Esophagus (tissue), 2 donors: Measurements from ENCODE around the gene TBC1D23. TPM values are rescaled to one million over a fixed set of nuclear protein-coding genes. Genes with fewer than 3 reads are reported as not detected.
"Not testable (repeated sequence)": the region's sequence is repeated elsewhere in the genome, so short reads cannot be mapped to it uniquely, and the experiment has no call there.

ENCODE experiments used
- H3K27ac ChIP-seq, 2 donors: one replicate each; pipeline ENCODE4 v1.5.1; 2013; ENCODE audit warnings: low read depth in 2 of 2, mild to moderate bottlenecking in 2 of 2, inconsistent platforms in 1 of 2, low read length in 1 of 2, moderate library complexity in 1 of 2
- H3K27me3 ChIP-seq, 2 donors: one replicate each; pipeline ENCODE4 v1.6.1; 2013; ENCODE audit warnings: low read length in 2 of 2, control low read depth in 1 of 2, mild to moderate bottlenecking in 1 of 2; ENCODE audit not compliant: insufficient read depth in 2 of 2, control insufficient read depth in 1 of 2
- H3K36me3 ChIP-seq, 2 donors: one replicate each; pipeline ENCODE4 v1.6.1; 2013; ENCODE audit warnings: low read length in 1 of 2; ENCODE audit not compliant: control insufficient read depth in 2 of 2, insufficient read depth in 2 of 2
- H3K4me1 ChIP-seq, 2 donors: one replicate each; pipeline ENCODE4 v1.6.1; 2013; ENCODE audit warnings: low read length in 1 of 2; ENCODE audit not compliant: control insufficient read depth in 2 of 2, insufficient read depth in 2 of 2
- H3K4me3 ChIP-seq, 2 donors: one replicate each; pipeline ENCODE4 v1.5.1; 2013; ENCODE audit warnings: low read length in 2 of 2, mild to moderate bottlenecking in 2 of 2, low read depth in 1 of 2, moderate library complexity in 1 of 2
- H3K9me3 ChIP-seq, 2 donors: one replicate each; pipeline ENCODE4 v1.6.1; 2013; ENCODE audit warnings: mild to moderate bottlenecking in 2 of 2, low read depth in 1 of 2, low read length in 1 of 2, moderate library complexity in 1 of 2; ENCODE audit not compliant: control insufficient read depth in 2 of 2, insufficient read depth in 1 of 2
- WGBS, 2 donors: extraction: QIAGEN DNeasy Blood & Tissue Kit; methylation state at CpG; one replicate each; pipeline ENCODE4 v1.1.7; 2013; 5-methylcytosine and 5-hydroxymethylcytosine counted together
- polyA plus RNA-seq, 2 donors: library from polyadenylated mRNA; stranded (reverse); fragments of 200-250 nt; gene quantifications; one replicate each; pipeline ENCODE4 v1.2.3, GENCODE V29; 2013
- donor health status: healthy with polysubstance abuse.
- donor health status: Bipolar disorder and iron deficiency.

Gene TBC1D23
- polyA plus RNA-seq, 2 donors, result 12.6 to 17.4 TPM

DNA sequence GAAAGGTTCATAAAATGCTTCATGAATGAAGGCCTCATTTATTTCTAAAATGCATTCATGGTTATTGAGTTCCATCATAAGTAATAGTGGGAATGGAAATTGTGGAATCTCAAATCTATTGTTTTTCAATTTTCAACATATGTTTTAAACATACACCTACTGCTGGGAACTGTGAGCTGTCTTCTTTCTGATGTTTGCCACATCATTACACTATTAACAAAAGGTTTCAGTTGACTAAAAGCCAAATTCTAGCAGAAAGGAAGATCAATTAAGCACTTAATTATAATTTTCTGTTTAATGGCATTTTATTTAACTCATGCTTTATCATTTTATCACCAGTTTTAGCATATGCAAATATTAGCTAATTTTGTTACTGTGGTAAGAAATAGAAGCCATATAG, 13.8 kb upstream of the TBC1D23 start:
- Histone ChIP-seq H3K4me3 (no peak overlapping the region), H3K27me3 (no peaks in the 10 kb centered on the region), H3K36me3 (no peaks in the 10 kb centered on the region), H3K27ac (no peak overlapping the region), H3K4me1 (no peaks in the 10 kb centered on the region), H3K9me3 (no peaks in the 10 kb centered on the region)

DNA sequence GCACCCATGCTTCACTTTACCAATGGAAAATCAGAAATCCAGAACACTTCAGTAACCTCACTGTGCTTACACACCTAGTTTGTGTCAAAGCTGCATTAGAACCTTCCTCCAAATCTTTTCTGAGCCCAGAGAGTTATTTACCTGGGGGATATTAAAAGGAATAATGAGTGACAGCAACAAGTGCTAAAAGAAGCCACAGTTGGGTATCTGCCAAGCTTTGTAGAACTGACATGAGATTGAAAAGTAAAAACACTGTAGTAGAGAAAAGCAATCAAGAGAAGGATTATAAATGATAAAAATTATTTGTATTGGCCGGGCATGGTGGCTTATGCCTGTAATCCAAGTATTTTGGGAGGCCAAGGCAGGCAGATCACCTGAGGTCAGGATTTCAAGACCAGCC, 8.8 kb upstream of the TBC1D23 start:
- no peaks in the 10 kb centered on the region for H3K9me3 ChIP-seq
- no peaks in the 10 kb centered on the region for H3K36me3 ChIP-seq
- H3K4me1 ChIP-seq, result no peaks in the 10 kb centered on the region
- 55 to 63% methylated on average over 1 of the region's 1 CpG for WGBS, 2 donors
- no peaks in the 10 kb centered on the region for H3K27me3 ChIP-seq
- H3K4me3 ChIP-seq, result no peak overlapping the region
- H3K27ac ChIP-seq, result no peak overlapping the region

- no peak overlapping the region for H3K4me3 ChIP-seq
- H3K9me3 ChIP-seq, result no peaks in the 10 kb centered on the region
- no peaks in the 10 kb centered on the region for H3K27me3 ChIP-seq
- 33 to 35% methylated on average over 7 of the region's 7 CpGs for WGBS, 2 donors
- no peaks in the 10 kb centered on the region for H3K4me1 ChIP-seq
- no peak overlapping the region for H3K27ac ChIP-seq
- H3K36me3 ChIP-seq, result no peaks in the 10 kb centered on the region
These were observed 6.5 kb upstream of the TBC1D23 start for GRCh38 chr3:100254168-100254777.

- Histone ChIP-seq H3K27ac (no peak overlapping the region), H3K4me3 (no peak overlapping the region)
These were observed 4.1 kb upstream of the TBC1D23 start for GRCh38 chr3:100256731-100257151.

GRCh38 chr3:100257586-100257985, 3.2 kb upstream of the TBC1D23 start:
- Histone ChIP-seq H3K27me3 (no peaks in the 10 kb centered on the region), H3K36me3 (no peaks in the 10 kb centered on the region), H3K4me3 (no peak overlapping the region), H3K4me1 (no peaks in the 10 kb centered on the region), H3K9me3 (no peaks in the 10 kb centered on the region), H3K27ac (no peak overlapping the region)
- 80 to 87% methylated on average over 3 of the region's 3 CpGs for WGBS, 2 donors

More at GRCh38 chr3:100256731-100257151, 4.1 kb upstream of the TBC1D23 start:
- H3K36me3 ChIP-seq, result no peaks in the 10 kb centered on the region
- no peaks in the 10 kb centered on the region for H3K4me1 ChIP-seq
- H3K27me3 ChIP-seq, result no peaks in the 10 kb centered on the region
- no peaks in the 10 kb centered on the region for H3K9me3 ChIP-seq

GRCh38 chr3:100260081-100260684, 609 bp upstream of the TBC1D23 start:
- WGBS, 2 donors, result 17 to 22% methylated on average over 18 of the region's 18 CpGs
- Histone ChIP-seq H3K36me3 (no peaks in the 10 kb centered on the region), H3K27me3 (no peaks in the 10 kb centered on the region), H3K4me1 (peaks cover 2 to 3% of the 10 kb centered on the region in 2 donors), H3K27ac (peak overlapping the region; percentile 75 to 84), H3K9me3 (no peaks in the 10 kb centered on the region), H3K4me3 (peak overlapping the region in 1 of 2 donors; percentile 25)

GRCh38 chr3:100261485-100261903, 702 bp downstream of the TBC1D23 start:
- Histone ChIP-seq H3K4me3 (peak overlapping the region; percentile 92 to 94), H3K36me3 (no peaks in the 10 kb centered on the region), H3K4me1 (peaks cover 2 to 3% of the 10 kb centered on the region in 2 donors), H3K27ac (peak overlapping the region; percentile 97 to 98), H3K9me3 (no peaks in the 10 kb centered on the region), H3K27me3 (no peaks in the 10 kb centered on the region)
- WGBS, 2 donors, result 3% methylated on average over 11 of the region's 11 CpGs

- H3K4me1 ChIP-seq, H3K27ac ChIP-seq, H3K36me3 ChIP-seq, H3K27me3 ChIP-seq, H3K4me3 ChIP-seq, H3K9me3 ChIP-seq: not testable (repeated sequence)
- WGBS, 2 donors, result 78 to 79% methylated on average over 11 of the region's 11 CpGs
These were observed 2.1 kb downstream of the TBC1D23 start for GRCh38 chr3:100262925-100263324.

DNA sequence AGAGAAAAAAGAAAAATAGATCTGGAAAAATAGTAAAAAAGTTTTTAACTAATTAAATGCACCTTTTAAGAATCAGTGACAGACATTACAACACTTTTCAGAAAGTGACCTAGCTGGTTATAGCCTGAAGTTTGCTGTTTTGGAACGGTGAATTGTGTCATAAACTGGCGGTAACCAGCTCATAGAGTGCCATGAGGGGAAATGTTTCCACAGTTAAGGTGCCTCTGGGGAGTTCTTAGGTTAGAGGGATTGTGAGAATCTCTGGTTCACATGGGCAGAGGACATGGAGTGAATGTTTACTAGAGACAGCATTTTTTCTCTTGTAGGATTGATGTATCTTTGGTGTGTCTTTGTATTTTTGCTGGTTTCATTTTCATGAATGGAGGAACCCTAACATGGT, 2.8 kb downstream of the TBC1D23 start:
- Histone ChIP-seq H3K27me3 (no peaks in the 10 kb centered on the region), H3K4me3 (no peak overlapping the region), H3K36me3 (no peaks in the 10 kb centered on the region), H3K27ac (no peak overlapping the region), H3K4me1 (peaks cover 3 to 4% of the 10 kb centered on the region in 2 donors), H3K9me3 (no peaks in the 10 kb centered on the region)
- 61 to 62% methylated on average over 2 of the region's 2 CpGs for WGBS, 2 donors

DNA sequence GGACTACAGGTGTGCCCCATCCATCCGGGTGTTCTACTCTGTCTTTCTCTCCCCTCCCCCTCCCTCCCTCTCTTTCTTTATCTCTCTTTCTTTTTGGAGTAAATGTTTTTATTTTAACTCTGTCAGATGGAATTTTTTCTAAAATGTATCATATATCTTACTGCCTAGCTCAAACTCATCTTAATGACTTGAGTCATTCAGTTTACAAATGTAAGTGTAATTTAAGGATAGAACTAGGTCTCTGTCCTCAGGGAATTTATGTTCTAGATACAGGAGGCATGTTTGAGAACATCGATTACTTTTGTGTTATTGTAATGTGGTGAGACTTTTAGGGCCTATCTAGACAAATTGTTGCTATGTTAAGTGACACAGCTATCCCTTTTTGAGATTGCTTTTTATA, 3.5 kb downstream of the TBC1D23 start:
- 56 to 69% methylated on average over 2 of the region's 2 CpGs for WGBS, 2 donors
- Histone ChIP-seq H3K36me3 (no peaks in the 10 kb centered on the region), H3K9me3 (no peaks in the 10 kb centered on the region), H3K4me1 (peaks cover 3 to 4% of the 10 kb centered on the region in 2 donors), H3K27ac (no peak overlapping the region), H3K4me3 (no peak overlapping the region), H3K27me3 (no peaks in the 10 kb centered on the region)
